PFSK-1 (cell line): ENCODE data around the gene FOXRED2.

ENCODE experiments used
- FOXP2 ChIP-seq: optimal IDR thresholded peaks from 2 replicates; pipeline ENCODE3; 2011; ENCODE audit warnings: borderline replicate concordance, control low read depth, inconsistent platforms; ENCODE audit not compliant: insufficient read depth; ENCODE audit errors: extremely low read length, extremely low read depth
- POLR2AphosphoS5 ChIP-seq: IDR thresholded peaks from 2 replicates; pipeline ENCODE4 v1.6.1; 2012; ENCODE audit warnings: low read depth, mild to moderate bottlenecking, control low read depth, low read length, moderate library complexity
- SIN3A ChIP-seq: IDR thresholded peaks from 2 replicates; pipeline ENCODE4 v1.6.1; 2012; ENCODE audit warnings: mild to moderate bottlenecking, low read length, moderate library complexity, borderline replicate concordance; ENCODE audit not compliant: insufficient read depth
- TAF1 ChIP-seq: IDR thresholded peaks from 2 replicates; pipeline ENCODE4 v1.6.1; 2012; ENCODE audit warnings: low read length, control low read depth, borderline replicate concordance; ENCODE audit not compliant: insufficient read depth
- TF ChIP-seq, protein P1 (sequence below), 2 experiments: IDR thresholded peaks; 2 replicates each; pipeline versions ENCODE4 v1.6.1 to v1.8.0; 2011 to 2012; ENCODE audit warnings: low read depth in 2 of 2, low read length in 2 of 2, control low read depth in 1 of 2, inconsistent platforms in 1 of 2, mild to moderate bottlenecking in 1 of 2, moderate library complexity in 1 of 2; ENCODE audit not compliant: insufficient read depth in 1 of 2

Gene FOXRED2

DNA sequence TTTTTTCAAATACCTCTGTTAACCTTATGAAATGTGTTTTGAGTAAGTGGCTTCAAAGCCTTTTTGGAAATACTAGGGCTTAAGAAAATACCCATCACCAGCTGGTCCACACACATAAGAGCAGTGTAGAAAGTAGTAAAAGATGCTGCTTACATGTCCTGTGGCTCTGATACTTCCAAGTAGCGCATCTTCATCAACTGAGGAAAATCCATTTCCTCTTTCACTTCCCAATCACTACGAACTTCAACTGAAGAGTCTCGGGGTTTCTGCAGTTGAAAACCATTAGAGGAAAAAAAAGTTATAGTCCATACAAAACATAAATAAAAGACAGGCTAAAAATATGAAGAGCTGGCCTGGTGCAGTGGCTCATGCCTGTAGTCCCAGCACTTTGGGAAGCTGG is 13.6 kb upstream of the FOXRED2 start:
- no peak for TF ChIP-seq SIN3A
- no peak for TF ChIP-seq TAF1
- TF ChIP-seq POLR2AphosphoS5 = no peak
- TF ChIP-seq, protein P1, sequence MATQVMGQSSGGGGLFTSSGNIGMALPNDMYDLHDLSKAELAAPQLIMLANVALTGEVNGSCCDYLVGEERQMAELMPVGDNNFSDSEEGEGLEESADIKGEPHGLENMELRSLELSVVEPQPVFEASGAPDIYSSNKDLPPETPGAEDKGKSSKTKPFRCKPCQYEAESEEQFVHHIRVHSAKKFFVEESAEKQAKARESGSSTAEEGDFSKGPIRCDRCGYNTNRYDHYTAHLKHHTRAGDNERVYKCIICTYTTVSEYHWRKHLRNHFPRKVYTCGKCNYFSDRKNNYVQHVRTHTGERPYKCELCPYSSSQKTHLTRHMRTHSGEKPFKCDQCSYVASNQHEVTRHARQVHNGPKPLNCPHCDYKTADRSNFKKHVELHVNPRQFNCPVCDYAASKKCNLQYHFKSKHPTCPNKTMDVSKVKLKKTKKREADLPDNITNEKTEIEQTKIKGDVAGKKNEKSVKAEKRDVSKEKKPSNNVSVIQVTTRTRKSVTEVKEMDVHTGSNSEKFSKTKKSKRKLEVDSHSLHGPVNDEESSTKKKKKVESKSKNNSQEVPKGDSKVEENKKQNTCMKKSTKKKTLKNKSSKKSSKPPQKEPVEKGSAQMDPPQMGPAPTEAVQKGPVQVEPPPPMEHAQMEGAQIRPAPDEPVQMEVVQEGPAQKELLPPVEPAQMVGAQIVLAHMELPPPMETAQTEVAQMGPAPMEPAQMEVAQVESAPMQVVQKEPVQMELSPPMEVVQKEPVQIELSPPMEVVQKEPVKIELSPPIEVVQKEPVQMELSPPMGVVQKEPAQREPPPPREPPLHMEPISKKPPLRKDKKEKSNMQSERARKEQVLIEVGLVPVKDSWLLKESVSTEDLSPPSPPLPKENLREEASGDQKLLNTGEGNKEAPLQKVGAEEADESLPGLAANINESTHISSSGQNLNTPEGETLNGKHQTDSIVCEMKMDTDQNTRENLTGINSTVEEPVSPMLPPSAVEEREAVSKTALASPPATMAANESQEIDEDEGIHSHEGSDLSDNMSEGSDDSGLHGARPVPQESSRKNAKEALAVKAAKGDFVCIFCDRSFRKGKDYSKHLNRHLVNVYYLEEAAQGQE (IDR thresholded peaks at IDR 0.05; ENCODE audit: insufficient read depth in 1 of 2, low read depth in 2 of 2, low read length in 2 of 2) = no peak
- no peak for TF ChIP-seq FOXP2

DNA sequence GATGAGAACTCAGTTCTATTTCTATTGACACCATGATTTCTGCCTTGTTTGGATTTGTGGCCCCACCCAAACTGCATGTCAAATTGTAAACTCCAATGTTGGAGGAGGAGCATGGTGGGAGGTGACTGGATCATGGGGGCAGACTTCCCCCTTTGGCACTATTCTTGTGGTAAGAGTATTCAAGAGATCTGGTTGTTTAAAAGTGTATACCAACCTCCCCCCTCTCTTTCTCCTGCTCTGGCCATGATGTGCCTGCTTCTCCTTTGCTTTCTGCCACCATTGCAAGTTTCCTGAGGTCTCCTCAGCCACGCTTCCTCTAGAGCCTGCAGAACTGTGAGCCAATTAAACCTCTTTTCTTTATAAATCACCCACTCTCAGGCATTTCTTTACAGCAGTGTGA is 7.9 kb upstream of the FOXRED2 start:
- TF ChIP-seq POLR2AphosphoS5 (no peak), FOXP2 (no peak), SIN3A (no peak), TAF1 (no peak)
- TF ChIP-seq, protein P1 (IDR thresholded peaks at IDR 0.05; ENCODE audit: insufficient read depth in 1 of 2, low read depth in 2 of 2, low read length in 2 of 2) = no peak

DNA sequence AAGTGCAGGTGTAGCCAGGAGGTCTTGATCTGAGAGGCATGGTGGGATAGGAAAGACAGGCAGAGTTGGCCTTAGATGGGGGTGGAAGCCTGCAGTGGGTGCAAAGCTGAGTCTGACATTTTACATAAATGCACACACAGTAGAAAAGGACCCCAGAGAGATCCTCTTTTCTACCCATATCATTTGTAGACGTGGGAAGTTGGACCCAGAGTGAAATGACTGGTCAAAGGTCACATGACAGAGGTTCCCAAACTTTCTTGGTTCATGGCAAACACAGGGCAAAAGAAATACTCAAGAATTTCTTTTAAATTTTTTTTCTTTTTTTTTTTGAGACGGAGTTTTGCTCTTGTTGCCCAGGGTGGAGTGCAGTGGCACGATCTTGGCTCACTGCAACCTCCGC is 6.2 kb upstream of the FOXRED2 start:
- no peak for TF ChIP-seq SIN3A
- no peak for TF ChIP-seq FOXP2
- TF ChIP-seq, protein P1 (IDR thresholded peaks at IDR 0.05; ENCODE audit: insufficient read depth in 1 of 2, low read depth in 2 of 2, low read length in 2 of 2) = no peak
- no peak for TF ChIP-seq POLR2AphosphoS5
- TF ChIP-seq TAF1 = no peak

DNA sequence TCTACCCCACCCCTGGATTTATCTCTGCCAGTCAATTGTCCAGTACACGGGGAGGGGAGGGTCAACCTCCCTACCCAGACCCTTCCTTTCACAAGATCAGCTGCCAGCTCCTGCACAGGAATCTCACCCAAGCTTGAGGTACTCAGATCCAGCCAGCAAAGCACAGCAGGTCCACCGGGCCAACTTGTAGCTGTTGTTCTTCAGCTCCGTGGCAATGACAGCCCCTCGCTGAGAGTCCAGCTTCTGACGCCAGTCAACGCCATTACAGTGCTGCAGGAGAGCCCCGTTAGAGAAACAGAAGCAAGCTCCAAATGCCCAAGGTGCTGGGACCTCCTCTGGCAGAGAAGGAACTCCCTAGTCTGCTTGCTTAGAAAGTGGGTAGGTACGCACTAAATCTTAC is 5.5 kb upstream of the FOXRED2 start:
- TF ChIP-seq POLR2AphosphoS5 = no peak

DNA sequence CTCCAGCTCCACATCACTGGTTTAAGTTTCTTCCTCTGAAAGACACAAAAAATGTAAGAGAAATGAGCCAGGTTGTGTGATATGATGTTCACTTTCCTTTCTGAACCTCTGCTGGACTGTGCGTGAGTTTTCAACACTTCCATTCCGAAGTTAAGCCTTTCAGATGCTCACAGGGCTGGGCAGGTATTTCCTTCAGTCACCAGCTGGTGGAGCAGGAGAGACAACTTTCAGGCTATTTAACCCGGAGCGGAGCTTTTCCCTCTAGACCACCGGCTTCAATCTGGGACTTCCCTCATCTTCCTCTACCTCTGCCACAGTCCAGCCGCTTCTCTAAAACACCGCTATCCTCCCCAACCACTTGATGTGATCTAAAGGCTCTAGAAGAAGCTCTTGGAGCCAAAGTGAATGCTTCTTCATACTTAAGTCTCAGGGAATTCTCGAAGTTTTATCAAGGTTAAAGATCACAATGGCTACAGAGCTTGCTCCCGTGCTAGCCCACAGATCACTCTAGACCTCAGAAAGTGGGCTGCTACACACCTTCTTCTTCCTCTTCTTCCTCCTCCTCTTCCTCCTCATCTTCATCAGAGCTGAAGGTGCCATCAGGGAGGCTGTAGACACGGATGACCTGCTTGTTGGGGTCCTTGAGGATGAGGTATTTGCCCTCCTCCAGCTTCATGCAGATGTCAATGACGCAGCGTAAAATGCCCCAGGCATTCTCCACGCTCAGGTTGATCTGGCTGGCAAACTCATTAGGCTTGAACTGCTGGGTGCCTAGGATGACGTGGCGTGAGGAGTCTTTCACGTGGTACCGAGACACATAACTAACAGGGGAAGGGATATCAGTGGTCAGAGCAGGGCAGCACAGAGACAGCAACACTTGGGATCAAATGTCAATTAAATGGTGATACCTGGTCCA is 4.4 kb upstream of the FOXRED2 start:
- TF ChIP-seq, protein P1 (IDR thresholded peaks at IDR 0.05; ENCODE audit: insufficient read depth in 1 of 2, low read depth in 2 of 2, low read length in 2 of 2) = no peak
- TF ChIP-seq TAF1 (no peak), POLR2AphosphoS5 (no peak; the same call in 1 of the 2 replicates), FOXP2 (no peak), SIN3A (no peak)
